HG03103 (cell line): ENCODE data around the gene A1BG.

Experiments used
- ATAC-seq: cut with Tn5 transposase; IDR thresholded peaks from one replicate; pipeline ENCODE4 v1.9.1; 2021; ENCODE audit warnings: low read depth; ENCODE audit not compliant: unreplicated experiment

The A1BG gene

GRCh38 chr19:58352760-58353671 lies at the start of gene A1BG:
Gene A1BG (minus strand): TSS chr19:58353492. CDS start chr19:58353437, 55 bp downstream.
- ATAC-seq = no peak

GRCh38 chr19:58401840-58402421 lies 48.6 kb upstream of the A1BG start:
- no peak for ATAC-seq

GRCh38 chr19:58400916-58401839 lies 47.9 kb upstream of the A1BG start:
- peak; percentile 98 for ATAC-seq

GRCh38 chr19:58400316-58400915 lies 47.1 kb upstream of the A1BG start:
- no peak for ATAC-seq

GRCh38 chr19:58399903-58400302 lies 46.6 kb upstream of the A1BG start:
- no peak for ATAC-seq

GRCh38 chr19:58398545-58398944 lies 45.3 kb upstream of the A1BG start:
- no peak for ATAC-seq

GRCh38 chr19:58398087-58398486 lies 44.8 kb upstream of the A1BG start:
- ATAC-seq = no peak

- no peak for ATAC-seq
These were observed 44.3 kb upstream of the A1BG start for GRCh38 chr19:58397533-58398037.

- no peak for ATAC-seq
These were observed 43.6 kb upstream of the A1BG start for GRCh38 chr19:58396691-58397532.

GRCh38 chr19:58395979-58396627 lies 42.8 kb upstream of the A1BG start:
- no peak for ATAC-seq

GRCh38 chr19:58395220-58395978 lies 42.1 kb upstream of the A1BG start, which contains the start of gene RNF225:
Gene RNF225 (plus strand): TSS chr19:58395656. CDS start chr19:58396090, 434 bp downstream.
- ATAC-seq = no peak

GRCh38 chr19:58394821-58395219 lies 41.5 kb upstream of the A1BG start:
- no peak for ATAC-seq

- no peak for ATAC-seq
These were observed 40.4 kb upstream of the A1BG start for GRCh38 chr19:58393725-58394033.

- no peak for ATAC-seq
These were observed 39.8 kb upstream of the A1BG start for GRCh38 chr19:58392945-58393724.

- no peak for ATAC-seq
These were observed 34.9 kb upstream of the A1BG start for GRCh38 chr19:58388175-58388526.

GRCh38 chr19:58387338-58388174 lies 34.3 kb upstream of the A1BG start:
- no peak for ATAC-seq
